AG09309 (cell line): Measurements from ENCODE around the gene MAP7D3.

Experiments used
- DNase-seq: peaks from one replicate; pipeline ENCODE4 v3.0.0-alpha.2; 2010; ENCODE audit warnings: low read depth
- H3K4me3 ChIP-seq: 2 replicates; pipeline ENCODE4 v1.5.1; 2011; ENCODE audit warnings: mild to moderate bottlenecking, low read depth, low read length, moderate library complexity; ENCODE audit not compliant: control insufficient read depth
- TF ChIP-seq, protein P1 (sequence below): IDR thresholded peaks from 2 replicates; pipeline ENCODE4 v1.5.1; 2011; ENCODE audit warnings: mild to moderate bottlenecking, low read depth, low read length, inconsistent platforms; ENCODE audit not compliant: insufficient read depth, control insufficient read depth; ENCODE audit errors: missing control alignments

MAP7D3 gene

DNA sequence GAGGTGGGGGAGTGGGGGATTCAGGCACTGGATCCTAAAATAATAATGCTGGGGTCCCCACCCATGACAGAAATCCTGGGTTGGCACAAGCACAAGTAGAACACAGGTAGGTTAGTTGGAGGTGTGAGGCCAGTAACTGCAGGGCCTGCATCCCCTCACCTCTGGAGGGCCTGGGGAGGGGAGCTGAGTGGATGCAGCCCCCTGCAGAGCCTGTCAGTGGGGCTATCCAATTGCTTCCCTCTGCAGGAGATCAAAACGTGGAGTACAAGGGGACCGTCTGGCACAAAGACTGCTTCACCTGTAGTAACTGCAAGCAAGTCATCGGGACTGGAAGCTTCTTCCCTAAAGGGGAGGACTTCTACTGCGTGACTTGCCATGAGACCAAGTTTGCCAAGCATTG, 43.7 kb downstream of the MAP7D3 start:
- DNase-seq, result no peak
- no peak overlapping the region for H3K4me3 ChIP-seq
- TF ChIP-seq, protein P1, sequence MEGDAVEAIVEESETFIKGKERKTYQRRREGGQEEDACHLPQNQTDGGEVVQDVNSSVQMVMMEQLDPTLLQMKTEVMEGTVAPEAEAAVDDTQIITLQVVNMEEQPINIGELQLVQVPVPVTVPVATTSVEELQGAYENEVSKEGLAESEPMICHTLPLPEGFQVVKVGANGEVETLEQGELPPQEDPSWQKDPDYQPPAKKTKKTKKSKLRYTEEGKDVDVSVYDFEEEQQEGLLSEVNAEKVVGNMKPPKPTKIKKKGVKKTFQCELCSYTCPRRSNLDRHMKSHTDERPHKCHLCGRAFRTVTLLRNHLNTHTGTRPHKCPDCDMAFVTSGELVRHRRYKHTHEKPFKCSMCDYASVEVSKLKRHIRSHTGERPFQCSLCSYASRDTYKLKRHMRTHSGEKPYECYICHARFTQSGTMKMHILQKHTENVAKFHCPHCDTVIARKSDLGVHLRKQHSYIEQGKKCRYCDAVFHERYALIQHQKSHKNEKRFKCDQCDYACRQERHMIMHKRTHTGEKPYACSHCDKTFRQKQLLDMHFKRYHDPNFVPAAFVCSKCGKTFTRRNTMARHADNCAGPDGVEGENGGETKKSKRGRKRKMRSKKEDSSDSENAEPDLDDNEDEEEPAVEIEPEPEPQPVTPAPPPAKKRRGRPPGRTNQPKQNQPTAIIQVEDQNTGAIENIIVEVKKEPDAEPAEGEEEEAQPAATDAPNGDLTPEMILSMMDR, result no peak

DNA sequence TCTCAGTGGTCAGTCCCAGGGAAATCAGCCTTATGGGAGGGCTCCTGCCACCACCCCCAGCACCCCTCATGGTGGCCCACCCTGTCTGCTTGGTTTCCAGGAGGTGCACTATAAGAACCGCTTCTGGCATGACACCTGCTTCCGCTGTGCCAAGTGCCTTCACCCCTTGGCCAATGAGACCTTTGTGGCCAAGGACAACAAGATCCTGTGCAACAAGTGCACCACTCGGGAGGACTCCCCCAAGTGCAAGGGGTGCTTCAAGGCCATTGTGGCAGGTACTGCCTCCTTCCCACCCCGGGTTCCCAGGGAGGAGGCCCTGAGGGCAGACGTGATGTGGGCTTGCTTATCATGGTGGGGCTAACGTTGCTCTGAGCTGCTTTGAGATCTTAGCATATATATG, 44.3 kb downstream of the MAP7D3 start:
- H3K4me3 ChIP-seq, result no peak overlapping the region
- no peak for DNase-seq
- TF ChIP-seq, protein P1, result no peak

DNA sequence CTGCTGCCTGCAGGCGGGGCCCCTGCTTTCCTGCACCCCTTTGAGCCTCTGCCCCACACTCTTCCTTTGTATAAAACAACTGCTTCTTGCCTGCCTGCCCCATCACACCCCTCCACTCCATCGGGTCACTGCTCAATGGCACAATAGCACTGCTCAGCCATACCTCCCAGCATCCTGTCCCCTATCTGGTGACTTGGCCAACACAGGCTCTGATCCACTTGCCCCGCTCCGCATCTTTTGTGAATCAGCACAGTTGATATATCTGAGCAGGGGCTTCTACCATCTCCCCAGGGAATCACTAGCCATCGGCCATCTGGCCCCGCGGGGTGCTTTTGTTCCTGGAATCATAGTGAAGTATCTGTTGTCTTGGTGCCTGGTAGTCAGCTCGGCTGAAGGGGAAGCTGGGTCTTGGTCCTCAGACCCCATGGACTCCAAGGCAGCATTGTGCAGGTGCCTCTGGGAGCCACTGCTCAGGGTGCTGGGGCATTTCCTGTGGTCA, 45.3 kb downstream of the MAP7D3 start:
- TF ChIP-seq, protein P1, result no peak
- DNase-seq, result no peak
- H3K4me3 ChIP-seq, result no peak overlapping the region

DNA sequence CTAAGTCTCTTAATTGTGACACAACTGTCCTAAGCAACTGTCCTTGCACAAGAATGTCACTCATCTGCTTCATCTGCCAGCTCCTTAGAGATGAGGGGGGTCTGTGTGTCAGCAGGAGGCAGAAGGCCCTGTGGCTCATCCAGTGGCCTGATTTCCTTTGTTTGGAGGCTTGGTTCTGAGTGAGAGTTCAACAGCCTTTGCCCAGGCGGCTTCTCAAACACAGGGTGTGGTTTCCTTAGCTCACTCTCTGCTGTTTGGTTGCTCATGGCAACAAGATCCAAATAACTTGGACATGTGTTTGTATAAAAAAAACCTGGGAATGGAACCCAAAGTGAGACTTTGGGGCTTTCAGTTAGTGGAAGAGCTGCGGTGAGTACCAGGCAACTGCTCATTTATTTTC, 46.6 kb downstream of the MAP7D3 start:
- DNase-seq, result no peak
- TF ChIP-seq, protein P1, result no peak
- no peak overlapping the region for H3K4me3 ChIP-seq

DNA sequence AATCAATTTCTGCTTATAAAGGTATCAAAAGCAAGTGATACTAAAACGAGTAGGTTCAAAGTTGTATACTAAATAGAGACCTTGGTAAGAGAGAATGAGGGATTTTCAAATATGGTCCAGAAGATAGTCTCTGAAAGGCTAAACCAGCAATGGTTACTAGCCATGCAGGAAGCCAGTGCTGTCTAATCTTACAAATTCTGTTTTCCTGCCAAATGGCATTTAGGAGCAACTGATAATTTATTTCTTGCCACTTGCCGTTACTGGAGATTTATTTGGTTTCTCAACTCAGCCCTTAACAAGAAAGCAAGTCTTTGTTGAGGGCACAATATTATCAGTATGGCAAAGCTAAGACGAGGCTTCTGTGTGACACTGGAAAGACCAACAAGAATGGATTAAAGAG, 47.2 kb downstream of the MAP7D3 start:
- no peak overlapping the region for H3K4me3 ChIP-seq
- no peak for DNase-seq
- TF ChIP-seq, protein P1, result no peak

DNA sequence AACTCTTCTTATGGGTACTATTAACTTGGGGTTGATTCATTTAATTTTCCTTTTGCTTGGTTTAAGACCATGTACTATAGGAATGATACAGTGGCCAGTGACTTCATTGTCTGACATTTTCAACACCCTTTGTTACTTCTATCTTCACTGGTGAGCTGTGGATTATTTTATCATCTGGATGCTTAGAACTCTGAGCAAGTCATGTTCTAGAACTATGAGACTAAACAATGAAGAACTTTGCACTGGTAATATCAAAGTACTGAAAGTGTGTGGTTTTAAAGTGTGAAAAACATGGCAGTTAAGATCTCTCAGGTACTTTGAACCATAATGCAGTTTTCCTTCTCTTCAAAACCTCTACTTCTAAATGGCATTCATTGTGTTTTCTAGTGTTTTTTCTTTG, 47.8 kb downstream of the MAP7D3 start:
- no peak overlapping the region for H3K4me3 ChIP-seq
- no peak for DNase-seq
- TF ChIP-seq, protein P1, result no peak

DNA sequence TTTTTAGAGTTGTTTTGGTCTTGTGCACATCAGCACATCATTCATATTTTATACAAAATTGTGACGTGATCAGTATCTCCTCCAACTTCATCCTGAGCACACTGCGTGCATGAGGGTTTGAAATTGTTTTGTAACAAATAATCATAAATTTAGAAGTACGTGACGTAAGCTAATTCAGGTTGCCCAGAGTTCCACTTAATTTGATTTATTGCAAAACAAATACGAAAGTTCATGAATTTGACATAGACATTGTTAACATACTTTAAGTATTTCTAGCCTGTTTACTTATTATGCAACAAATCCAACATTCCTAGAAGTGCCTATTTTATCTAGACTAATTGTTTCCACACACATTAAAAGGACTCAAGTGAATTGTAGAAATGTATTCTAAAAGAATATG, 48.3 kb downstream of the MAP7D3 start:
- TF ChIP-seq, protein P1, result no peak
- DNase-seq, result peak; percentile 66
- no peak overlapping the region for H3K4me3 ChIP-seq
